Naive thymus-derived CD4-positive, alpha-beta T cell (primary cell): ENCODE measurements around the gene TSR3. TPM values are rescaled to one million over a fixed set of nuclear protein-coding genes. Genes with fewer than 3 reads are reported as not detected.

ENCODE experiments used
- ATAC-seq: fragments of 150-1000 bp; cut with Tn5 transposase; 2 replicates; pipeline ENCODE4 v1.10.0; 2021; ENCODE audit warnings: mild to moderate bottlenecking, moderate library complexity
- CTCF ChIA-PET: fragments of 350-600 bp; sonication (Branson Sonifier 250); formaldehyde crosslinking; loops from one replicate; lab custom pipeline; 2021; ENCODE audit warnings: antibody characterized with exemption; lab: Charles Lee
- POLR2A ChIA-PET: fragments of 350-600 bp; sonication (Branson Sonifier 250); formaldehyde crosslinking; loops from one replicate; lab custom pipeline; 2021; ENCODE audit warnings: antibody characterized with exemption, inconsistent platforms; lab: Charles Lee
- DNase-seq, 9 donors: peaks; one replicate each; pipeline versions ENCODE4 v3.0.0 to v3.0.0-alpha.2; 2020 to 2022; ENCODE audit warnings: mixed read lengths in 1 of 9
- H3K27ac ChIP-seq: one replicate; pipeline ENCODE4 v1.7.0; 2013; ENCODE audit warnings: mild to moderate bottlenecking, low read depth, low read length, moderate library complexity
- H3K27me3 ChIP-seq, 2 donors: one replicate each; pipeline ENCODE4 v1.7.0; 2013; ENCODE audit warnings: low read length in 2 of 2, mild to moderate bottlenecking in 2 of 2, moderate library complexity in 2 of 2; ENCODE audit not compliant: control insufficient read depth in 2 of 2, insufficient read depth in 2 of 2
- H3K36me3 ChIP-seq, 3 experiments: 1 replicate in 2 of 3; 2 replicates in 1 of 3; pipeline ENCODE4 v1.7.0; 2013; ENCODE audit warnings: low read length in 3 of 3, mild to moderate bottlenecking in 3 of 3, moderate library complexity in 1 of 3; ENCODE audit not compliant: insufficient read depth in 3 of 3, control insufficient read depth in 2 of 3
- H3K4me1 ChIP-seq, 2 donors: one replicate each; pipeline ENCODE4 v1.7.0; 2013; ENCODE audit warnings: low read length in 2 of 2, mild to moderate bottlenecking in 2 of 2, moderate library complexity in 1 of 2; ENCODE audit not compliant: control insufficient read depth in 2 of 2, insufficient read depth in 2 of 2
- H3K4me3 ChIP-seq: 2 replicates; pipeline ENCODE4 v1.7.0; 2013; ENCODE audit warnings: mild to moderate bottlenecking, low read length
- H3K9me3 ChIP-seq, 3 experiments: 1 replicate in 2 of 3; 2 replicates in 1 of 3; pipeline ENCODE4 v1.7.0; 2013; ENCODE audit warnings: low read length in 3 of 3; ENCODE audit not compliant: control insufficient read depth in 2 of 3
- H3K27ac Mint-ChIP-seq, 9 donors: one replicate each; pipeline ENCODE4 v1.8.0; 2020 to 2022; ENCODE audit warnings: mixed read lengths in 9 of 9, mild to moderate bottlenecking in 8 of 9, moderate library complexity in 5 of 9, inconsistent platforms in 2 of 9
- H3K27me3 Mint-ChIP-seq, 5 donors: one replicate each; pipeline ENCODE4 v1.8.0; 2021 to 2022; ENCODE audit warnings: mixed read lengths in 5 of 5, mild to moderate bottlenecking in 1 of 5
- H3K36me3 Mint-ChIP-seq, 5 donors: one replicate each; pipeline ENCODE4 v1.8.0; 2020 to 2022; ENCODE audit warnings: mixed read lengths in 5 of 5, mild to moderate bottlenecking in 3 of 5, inconsistent platforms in 1 of 5
- H3K4me1 Mint-ChIP-seq, 7 donors: one replicate each; pipeline ENCODE4 v1.8.0; 2020 to 2022; ENCODE audit warnings: mixed read lengths in 7 of 7, mild to moderate bottlenecking in 3 of 7, inconsistent platforms in 1 of 7
- H3K4me3 Mint-ChIP-seq, 10 donors: one replicate each; pipeline ENCODE4 v1.8.0; 2020 to 2022; ENCODE audit warnings: mild to moderate bottlenecking in 10 of 10, mixed read lengths in 10 of 10, moderate library complexity in 6 of 10, inconsistent platforms in 2 of 10
- H3K9me3 Mint-ChIP-seq, 11 donors: one replicate each; pipeline ENCODE4 v1.8.0; 2020 to 2022; ENCODE audit warnings: mixed read lengths in 11 of 11, mild to moderate bottlenecking in 4 of 11, inconsistent platforms in 1 of 11, moderate library complexity in 1 of 11
- intact Hi-C, 2 donors: fragments of 100-400 bp; cut with micrococcal nuclease; formaldehyde crosslinking; loops; one replicate each; pipeline ENCODE4 v1.15.1; 2023
- polyA plus RNA-seq, 2 donors: library from polyadenylated mRNA; unstranded; fragments of 300-500 nt; fragmentation: Illumina TruSeq; gene quantifications; one replicate each; pipeline ENCODE4 v1.2.3, GENCODE V29; 2021
- total RNA-seq, 6 experiments: library from RNA in 5 of 6; stranded (reverse) in 5 of 6; gene quantifications; 1 replicate in 5 of 6; 2 replicates in 1 of 6; pipeline ENCODE4 v1.2.3 and lab custom pipeline; 2021 to 2026

Gene TSR3
- total and polyA plus RNA-seq, 7 experiments from 2014 or later, result 21.0 to 103 (median 39.8) TPM

- peaks cover 0 to 24% (median 7%) of the 10 kb centered on the region in 5 donors for H3K36me3 Mint-ChIP-seq
- no peaks in the 10 kb centered on the region for H3K9me3 Mint-ChIP-seq
- ChIA-PET POLR2A (interaction anchor here (1.1 kb wide), 1 partner anchor 14 kb away, joined by 3 read pairs; no protein-coding TSS in a partner anchor), CTCF (no interaction called here)
- Histone ChIP-seq H3K27me3 (no peaks in the 10 kb centered on the region), H3K27ac (no peak overlapping the region), H3K9me3 (peaks cover 0 to 5% (median 0%) of the 10 kb centered on the region in 3 experiments), H3K4me3 (no peak overlapping the region), H3K36me3 (peaks cover 0 to 57% (median 11%) of the 10 kb centered on the region in 3 experiments), H3K4me1 (no peaks in the 10 kb centered on the region)
- ATAC-seq (no peak), DNase-seq (no peak)
- peaks cover 0 to 4% (median 0%) of the 10 kb centered on the region in 7 donors for H3K4me1 Mint-ChIP-seq
- intact Hi-C loops, result no loop called here
- H3K27ac Mint-ChIP-seq, result no peak overlapping the region
- no peaks in the 10 kb centered on the region for H3K27me3 Mint-ChIP-seq
- H3K4me3 Mint-ChIP-seq, result no peak overlapping the region
Measured at GRCh38 chr16:1325261-1325660, 26.4 kb downstream of the TSR3 start.

GRCh38 chr16:1324286-1324826, 27.3 kb downstream of the TSR3 start:
- H3K27me3 ChIP-seq, result no peaks in the 10 kb centered on the region
- H3K4me1 ChIP-seq, result no peaks in the 10 kb centered on the region
- H3K27me3 Mint-ChIP-seq, result no peaks in the 10 kb centered on the region
- H3K4me3 Mint-ChIP-seq, result no peak overlapping the region
- H3K27ac Mint-ChIP-seq, result no peak overlapping the region
- DNase-seq (no peak), ATAC-seq (no peak)
- H3K9me3 ChIP-seq, result no peaks in the 10 kb centered on the region
- H3K27ac ChIP-seq, result no peak overlapping the region
- peaks cover 0 to 4% (median 0%) of the 10 kb centered on the region in 7 donors for H3K4me1 Mint-ChIP-seq
- ChIA-PET CTCF (no interaction called here), POLR2A (no interaction called here)
- H3K36me3 Mint-ChIP-seq, result peaks cover 0 to 28% (median 9%) of the 10 kb centered on the region in 5 donors
- no peak overlapping the region for H3K4me3 ChIP-seq
- H3K36me3 ChIP-seq, result peaks cover 5 to 66% (median 20%) of the 10 kb centered on the region in 3 experiments
- intact Hi-C loops, result no loop called here
- no peaks in the 10 kb centered on the region for H3K9me3 Mint-ChIP-seq

GRCh38 chr16:1323296-1324239, 28.1 kb downstream of the TSR3 start:
- no peaks in the 10 kb centered on the region for H3K4me1 ChIP-seq
- Mint-ChIP-seq H3K4me3 (no peak overlapping the region), H3K27me3 (no peaks in the 10 kb centered on the region), H3K36me3 (peaks cover 0 to 29% (median 11%) of the 10 kb centered on the region in 5 donors), H3K4me1 (peaks cover 0 to 4% (median 0%) of the 10 kb centered on the region in 7 donors), H3K27ac (no peak overlapping the region), H3K9me3 (no peaks in the 10 kb centered on the region)
- ChIA-PET CTCF (no interaction called here), POLR2A (no interaction called here)
- peaks cover 9 to 74% (median 24%) of the 10 kb centered on the region in 3 experiments for H3K36me3 ChIP-seq
- no peak overlapping the region for H3K27ac ChIP-seq
- intact Hi-C loops, result no loop called here
- DNase-seq (no peak), ATAC-seq (no peak)
- no peak overlapping the region for H3K4me3 ChIP-seq
- H3K27me3 ChIP-seq, result no peaks in the 10 kb centered on the region
- no peaks in the 10 kb centered on the region for H3K9me3 ChIP-seq

GRCh38 chr16:1322407-1322806, 29.3 kb downstream of the TSR3 start:
- Histone ChIP-seq H3K9me3 (no peaks in the 10 kb centered on the region), H3K36me3 (peaks cover 13 to 86% (median 31%) of the 10 kb centered on the region in 3 experiments), H3K4me3 (no peak overlapping the region), H3K27me3 (no peaks in the 10 kb centered on the region), H3K27ac (no peak overlapping the region), H3K4me1 (no peaks in the 10 kb centered on the region)
- H3K4me3 Mint-ChIP-seq, result no peak overlapping the region
- H3K36me3 Mint-ChIP-seq, result peaks cover 4 to 41% (median 19%) of the 10 kb centered on the region in 5 donors
- DNase-seq (no peak), ATAC-seq (no peak)
- no peaks in the 10 kb centered on the region for H3K9me3 Mint-ChIP-seq
- no peak overlapping the region for H3K27ac Mint-ChIP-seq
- ChIA-PET CTCF (interaction anchor here (0.7 kb wide), 1 partner anchor 1227 kb away, joined by 4 read pairs; no protein-coding TSS in a partner anchor), POLR2A (no interaction called here)
- intact Hi-C loops, result no loop called here
- peaks cover 0 to 5% (median 0%) of the 10 kb centered on the region in 7 donors for H3K4me1 Mint-ChIP-seq
- no peaks in the 10 kb centered on the region for H3K27me3 Mint-ChIP-seq

- H3K9me3 Mint-ChIP-seq, result peaks cover 0 to 2% (median 0%) of the 10 kb centered on the region in 11 donors
- no peak for ATAC-seq
- Histone ChIP-seq H3K9me3 (no peaks in the 10 kb centered on the region), H3K4me3 (no peak overlapping the region), H3K27me3 (no peaks in the 10 kb centered on the region), H3K4me1 (no peaks in the 10 kb centered on the region), H3K36me3 (peaks cover 22 to 98% (median 41%) of the 10 kb centered on the region in 3 experiments), H3K27ac (no peak overlapping the region)
- intact Hi-C loops, result no loop called here
- peaks cover 4 to 48% (median 19%) of the 10 kb centered on the region in 5 donors for H3K36me3 Mint-ChIP-seq
- CTCF ChIA-PET, result interaction anchor here (0.7 kb wide), 1 partner anchor 264 kb away, joined by 3 read pairs; no protein-coding TSS in a partner anchor
- no peak overlapping the region for H3K4me3 Mint-ChIP-seq
- no peak for DNase-seq
- H3K4me1 Mint-ChIP-seq, result peaks cover 0 to 6% (median 0%) of the 10 kb centered on the region in 7 donors
- no peaks in the 10 kb centered on the region for H3K27me3 Mint-ChIP-seq
- no peak overlapping the region for H3K27ac Mint-ChIP-seq
- POLR2A ChIA-PET, result no interaction called here
Measured at GRCh38 chr16:1320658-1321240, 30.9 kb downstream of the TSR3 start.

GRCh38 chr16:1320097-1320496, 31.6 kb downstream of the TSR3 start:
- no peaks in the 10 kb centered on the region for H3K27me3 Mint-ChIP-seq

More at GRCh38 chr16:1320097-1320496, 31.6 kb downstream of the TSR3 start:
- intact Hi-C loops, result no loop called here
- DNase-seq (no peak), ATAC-seq (no peak)
- Histone ChIP-seq H3K9me3 (no peaks in the 10 kb centered on the region), H3K27me3 (no peaks in the 10 kb centered on the region), H3K4me3 (no peak overlapping the region), H3K4me1 (no peaks in the 10 kb centered on the region), H3K36me3 (peaks cover 22 to 98% (median 45%) of the 10 kb centered on the region in 3 experiments), H3K27ac (no peak overlapping the region)
- H3K4me1 Mint-ChIP-seq, result peaks cover 0 to 6% (median 0%) of the 10 kb centered on the region in 7 donors
- ChIA-PET POLR2A (no interaction called here), CTCF (no interaction called here)
- peaks cover 4 to 52% (median 19%) of the 10 kb centered on the region in 5 donors for H3K36me3 Mint-ChIP-seq
- peaks cover 0 to 2% (median 0%) of the 10 kb centered on the region in 11 donors for H3K9me3 Mint-ChIP-seq
- no peak overlapping the region for H3K4me3 Mint-ChIP-seq
- H3K27ac Mint-ChIP-seq, result no peak overlapping the region
